ENCODE measurements around the gene GFM1. TPM values are rescaled to one million over a fixed set of nuclear protein-coding genes. Genes with fewer than 3 reads are reported as not detected.

GFM1 gene
- total RNA-seq, 2 donors from 2014 or later = 40.9 to 61.6 TPM

DNA sequence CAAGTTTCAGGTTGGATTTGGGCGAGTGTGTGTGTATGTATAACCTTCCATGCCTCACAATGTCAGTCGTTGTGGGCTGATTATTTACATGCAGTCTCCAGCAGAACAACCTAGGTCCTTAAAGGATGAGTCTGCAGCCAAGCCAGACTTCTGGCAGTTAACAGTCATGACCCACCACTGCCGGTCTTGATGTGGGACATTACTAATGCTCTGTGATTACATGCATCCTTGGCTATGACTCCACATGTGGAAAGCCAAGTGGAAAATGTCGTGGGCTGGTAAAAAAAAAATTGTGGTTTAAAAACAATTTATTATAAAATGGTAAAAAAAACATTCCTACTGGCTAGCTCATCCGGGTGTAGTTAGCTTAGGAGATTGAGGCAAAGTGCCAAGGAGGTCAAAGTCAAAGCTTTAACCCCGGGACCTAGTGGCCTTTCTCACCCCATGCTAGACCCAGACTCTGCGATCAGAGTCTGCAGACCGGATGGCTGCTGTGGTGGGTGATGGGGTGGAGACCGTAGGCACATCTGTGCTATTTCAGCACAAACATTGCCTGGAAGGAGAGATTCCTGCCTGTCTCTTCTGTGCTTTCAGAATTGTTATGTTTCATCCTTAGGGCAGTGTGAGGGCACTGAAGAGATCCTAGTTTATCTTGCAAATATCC is 81.2 kb downstream of the GFM1 start:
- H3K27me3 ChIP-seq = no peaks in the 10 kb centered on the region
- TF ChIP-seq, protein P1, sequence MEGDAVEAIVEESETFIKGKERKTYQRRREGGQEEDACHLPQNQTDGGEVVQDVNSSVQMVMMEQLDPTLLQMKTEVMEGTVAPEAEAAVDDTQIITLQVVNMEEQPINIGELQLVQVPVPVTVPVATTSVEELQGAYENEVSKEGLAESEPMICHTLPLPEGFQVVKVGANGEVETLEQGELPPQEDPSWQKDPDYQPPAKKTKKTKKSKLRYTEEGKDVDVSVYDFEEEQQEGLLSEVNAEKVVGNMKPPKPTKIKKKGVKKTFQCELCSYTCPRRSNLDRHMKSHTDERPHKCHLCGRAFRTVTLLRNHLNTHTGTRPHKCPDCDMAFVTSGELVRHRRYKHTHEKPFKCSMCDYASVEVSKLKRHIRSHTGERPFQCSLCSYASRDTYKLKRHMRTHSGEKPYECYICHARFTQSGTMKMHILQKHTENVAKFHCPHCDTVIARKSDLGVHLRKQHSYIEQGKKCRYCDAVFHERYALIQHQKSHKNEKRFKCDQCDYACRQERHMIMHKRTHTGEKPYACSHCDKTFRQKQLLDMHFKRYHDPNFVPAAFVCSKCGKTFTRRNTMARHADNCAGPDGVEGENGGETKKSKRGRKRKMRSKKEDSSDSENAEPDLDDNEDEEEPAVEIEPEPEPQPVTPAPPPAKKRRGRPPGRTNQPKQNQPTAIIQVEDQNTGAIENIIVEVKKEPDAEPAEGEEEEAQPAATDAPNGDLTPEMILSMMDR (IDR thresholded peaks at IDR 0.05) = no peak
- peak overlapping the region in 1 of 2 donors; percentile 71 for H3K9ac ChIP-seq (ENCODE audit: low read depth in 2 of 2, low read length in 2 of 2)
- no peaks in the 10 kb centered on the region for H3K36me3 ChIP-seq
- H3K9me3 ChIP-seq = no peaks in the 10 kb centered on the region
- no peak overlapping the region for H3K4me3 ChIP-seq
- intact Hi-C loops (cut with DNase I) = no loop called here
- H3K4me1 ChIP-seq = peaks cover 40% of the 10 kb centered on the region
- H3K27ac ChIP-seq = peak overlapping the region; percentile 96
- peak; percentile 79 for DNase-seq

DNA sequence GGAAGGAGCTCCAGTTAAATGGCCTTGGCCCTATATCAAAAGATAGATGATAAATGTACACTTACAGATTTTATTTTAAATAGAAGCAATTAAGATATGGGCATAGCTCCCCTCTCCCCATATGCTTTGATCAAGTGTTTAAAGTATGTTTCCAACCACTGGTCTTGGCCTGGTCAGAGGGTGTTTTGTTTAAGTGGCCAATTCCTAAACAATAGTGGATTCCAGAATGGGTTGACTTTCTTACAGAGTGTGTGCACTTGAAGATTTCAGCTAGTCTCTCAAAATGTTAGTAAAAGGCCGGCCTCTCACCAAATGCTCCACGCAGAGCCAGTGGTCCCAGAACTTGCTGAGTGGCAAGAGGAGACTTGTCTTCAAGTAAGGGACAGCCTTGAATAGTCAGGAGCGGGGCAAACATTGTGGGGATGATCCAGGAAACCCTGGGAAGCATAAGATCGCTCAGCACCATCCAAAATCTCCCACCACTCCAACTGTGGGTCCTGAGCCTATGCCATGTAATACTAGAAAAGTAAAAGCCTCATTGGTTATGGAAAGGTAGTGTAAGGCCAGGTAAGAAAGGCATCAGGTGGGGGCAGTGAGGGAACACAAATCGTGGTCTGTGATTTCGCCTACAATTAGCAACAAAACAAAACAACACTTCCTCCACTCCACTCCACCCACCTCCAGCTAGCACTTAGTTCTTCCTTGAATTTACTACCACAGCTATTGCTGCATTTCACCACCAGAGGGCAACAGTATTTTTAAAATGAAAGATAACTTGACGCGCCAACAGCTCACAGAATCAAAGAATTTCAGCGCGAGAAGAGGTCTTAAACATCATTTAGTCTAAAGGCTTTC is 83.1 kb downstream of the GFM1 start:
- Histone ChIP-seq H3K27me3 (no peaks in the 10 kb centered on the region), H3K27ac (peak overlapping the region; percentile 96), H3K36me3 (no peaks in the 10 kb centered on the region), H3K9ac (ENCODE audit: low read depth in 2 of 2, low read length in 2 of 2) (no peak overlapping the region), H3K4me3 (peak overlapping the region; percentile 4), H3K9me3 (no peaks in the 10 kb centered on the region), H3K4me1 (peaks cover 40% of the 10 kb centered on the region)
- TF ChIP-seq, protein P1 (IDR thresholded peaks at IDR 0.05) = peak; percentile 83
- intact Hi-C loops (cut with DNase I) = loop anchor here (2.0 kb wide), 1 partner anchor 63 kb away; no protein-coding TSS in a partner anchor
- peak; percentile 80 for DNase-seq

DNA sequence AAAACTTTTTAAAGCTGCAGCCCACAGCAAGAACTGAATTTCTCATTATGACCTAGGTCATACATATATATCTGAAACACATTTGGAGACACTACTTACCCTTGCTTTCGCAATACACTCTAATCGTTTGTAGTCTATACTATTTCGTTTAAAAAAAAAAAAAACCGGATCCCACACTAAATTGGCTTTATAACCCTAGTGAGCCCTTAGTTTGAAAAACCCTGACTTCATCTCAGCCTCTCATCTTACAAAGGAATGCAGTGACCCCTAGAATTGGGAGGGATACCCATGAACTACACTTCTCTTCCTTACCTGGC is 83.7 kb downstream of the GFM1 start:
- Histone ChIP-seq H3K9me3 (no peaks in the 10 kb centered on the region), H3K27me3 (no peaks in the 10 kb centered on the region), H3K27ac (no peak overlapping the region), H3K4me3 (peak overlapping the region; percentile 4), H3K4me1 (peaks cover 40% of the 10 kb centered on the region), H3K36me3 (no peaks in the 10 kb centered on the region), H3K9ac (ENCODE audit: low read depth in 2 of 2, low read length in 2 of 2) (peak overlapping the region in 1 of 2 donors; percentile 6)
- intact Hi-C loops (cut with DNase I) = loop anchor here (2.0 kb wide), 1 partner anchor 63 kb away; no protein-coding TSS in a partner anchor
- TF ChIP-seq, protein P1 (IDR thresholded peaks at IDR 0.05) = peak; percentile 0
- DNase-seq = no peak

- peaks cover 36% of the 10 kb centered on the region for H3K4me1 ChIP-seq
- no peak for DNase-seq
- TF ChIP-seq, protein P1 (IDR thresholded peaks at IDR 0.05) = no peak
- no peaks in the 10 kb centered on the region for H3K9me3 ChIP-seq
- no peak overlapping the region for H3K4me3 ChIP-seq
- intact Hi-C loops (cut with DNase I) = loop anchor here (2.0 kb wide), 1 partner anchor 62 kb away; no protein-coding TSS in a partner anchor
- no peaks in the 10 kb centered on the region for H3K27me3 ChIP-seq
- no peaks in the 10 kb centered on the region for H3K36me3 ChIP-seq
- H3K9ac ChIP-seq (ENCODE audit: low read depth in 2 of 2, low read length in 2 of 2) = no peak overlapping the region
- H3K27ac ChIP-seq = no peak overlapping the region
These were observed 84.5 kb downstream of the GFM1 start for GRCh38 chr3:158728851-158729250.

DNA sequence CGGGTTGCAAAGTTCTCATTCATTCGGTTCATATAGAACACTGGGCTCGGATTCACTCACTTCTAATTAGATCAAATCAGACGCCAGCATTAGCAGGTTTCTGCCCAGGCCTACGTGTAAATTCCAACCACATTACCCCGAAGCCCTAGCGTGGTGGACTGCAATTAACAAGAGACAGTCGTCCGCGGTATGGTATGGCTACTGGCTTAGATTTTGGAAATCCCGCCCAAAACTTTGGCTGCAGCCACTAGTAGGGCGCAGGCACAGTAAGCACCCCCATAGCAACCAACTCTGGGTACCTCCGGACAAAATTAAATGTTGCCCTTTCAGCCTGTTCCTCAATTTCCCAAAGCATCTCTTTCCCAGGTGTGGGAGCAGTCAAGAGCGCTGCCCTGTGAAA is 87.2 kb downstream of the GFM1 start:
- no peaks in the 10 kb centered on the region for H3K9me3 ChIP-seq
- H3K27ac ChIP-seq = peak overlapping the region; percentile 72
- H3K4me3 ChIP-seq = peak overlapping the region; percentile 67
- intact Hi-C loops (cut with DNase I) = no loop called here
- H3K4me1 ChIP-seq = peaks cover 16% of the 10 kb centered on the region
- peak overlapping the region; percentile 57 to 80 for H3K9ac ChIP-seq (ENCODE audit: low read depth in 2 of 2, low read length in 2 of 2)
- no peaks in the 10 kb centered on the region for H3K27me3 ChIP-seq
- no peaks in the 10 kb centered on the region for H3K36me3 ChIP-seq
- TF ChIP-seq, protein P1 (IDR thresholded peaks at IDR 0.05) = no peak
- DNase-seq = no peak
